IPS-20b (cell line): ENCODE results near the gene DUSP3.

Experiments
- H3K27ac ChIP-seq: one replicate; pipeline ENCODE4 v1.5.1; 2013; ENCODE audit warnings: low read length
- H3K27me3 ChIP-seq: 2 replicates; pipeline ENCODE4 v1.6.1; 2013; ENCODE audit warnings: mild to moderate bottlenecking, low read length, inconsistent platforms; ENCODE audit not compliant: insufficient read depth
- H3K36me3 ChIP-seq: 2 replicates; pipeline ENCODE4 v1.6.1; 2013; ENCODE audit warnings: low read depth, mild to moderate bottlenecking, inconsistent platforms, low read length, moderate library complexity; ENCODE audit not compliant: insufficient read depth
- H3K4me1 ChIP-seq: 2 replicates; pipeline ENCODE4 v1.6.1; 2013; ENCODE audit warnings: mild to moderate bottlenecking, control low read depth, inconsistent platforms, low read length, moderate library complexity; ENCODE audit not compliant: insufficient read depth
- H3K4me3 ChIP-seq: 2 replicates; pipeline ENCODE4 v1.5.1; 2013; ENCODE audit warnings: mild to moderate bottlenecking, low read length, inconsistent platforms
- H3K9ac ChIP-seq: 2 replicates; pipeline ENCODE4 v1.6.1; 2013; ENCODE audit warnings: low read depth, mild to moderate bottlenecking, inconsistent platforms, low read length, moderate library complexity
- H3K9me3 ChIP-seq: 2 replicates; pipeline ENCODE4 v1.6.1; 2013; ENCODE audit warnings: mild to moderate bottlenecking, low read depth, low read length, inconsistent platforms; ENCODE audit not compliant: insufficient read depth

DUSP3 gene

DNA sequence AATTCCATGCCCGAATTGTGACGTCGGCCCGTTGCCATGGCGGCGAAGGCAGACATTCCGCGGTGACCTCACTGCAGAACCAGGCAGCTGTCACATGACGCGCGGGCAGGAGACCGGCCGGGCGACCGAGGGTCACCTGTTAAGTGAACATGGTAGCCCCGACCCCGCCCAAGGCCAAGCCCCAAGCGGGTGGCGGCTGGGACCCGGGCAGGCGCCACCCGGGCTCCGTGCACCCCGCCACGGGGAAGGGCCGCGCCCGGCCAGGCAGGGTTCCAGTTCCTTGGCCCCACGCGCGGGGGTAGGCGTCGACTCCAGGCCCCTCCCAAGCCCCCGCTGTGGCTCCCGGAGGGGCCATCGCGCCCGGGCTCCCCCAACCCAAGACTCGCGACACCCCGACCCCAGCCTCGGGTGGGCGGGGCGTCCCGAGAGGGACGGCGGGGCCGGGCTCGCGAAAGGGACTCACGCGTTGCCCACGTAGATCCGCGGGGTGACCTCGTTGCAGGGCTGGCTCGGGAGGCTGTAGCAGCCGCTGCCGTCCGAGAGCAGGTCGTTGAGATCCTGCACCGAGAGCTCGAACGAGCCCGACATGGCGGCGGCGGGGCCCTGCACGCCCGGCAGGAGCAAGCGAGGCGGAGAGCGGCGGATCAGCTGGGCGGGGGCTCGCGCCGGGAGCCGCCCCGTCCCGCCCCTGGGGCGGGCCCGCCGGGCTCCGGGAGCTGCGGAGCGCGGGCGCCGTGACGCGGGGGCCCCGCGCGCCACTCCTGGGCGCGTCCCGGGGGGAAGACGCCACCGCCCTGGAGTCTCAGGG is at the start of gene DUSP3:
Gene DUSP3 (minus strand): TSS at position 641 of the 808 bp plus-strand sequence. CDS start 53 bp downstream, at position 588.
- peaks cover 3% of the 10 kb centered on the region; the same call in 1 of the 2 replicates for H3K4me1 ChIP-seq
- H3K36me3 ChIP-seq, result peaks cover 19% of the 10 kb centered on the region; the same call in 1 of the 2 replicates
- H3K9me3 ChIP-seq, result no peaks in the 10 kb centered on the region
- H3K9ac ChIP-seq, result peak within 1 kb of the TSS; percentile 86
- H3K27me3 ChIP-seq, result peaks cover 22% of the 10 kb centered on the region
- H3K4me3 ChIP-seq, result peak within 1 kb of the TSS; percentile 81
- H3K27ac ChIP-seq, result no peak within 1 kb of the TSS

DNA sequence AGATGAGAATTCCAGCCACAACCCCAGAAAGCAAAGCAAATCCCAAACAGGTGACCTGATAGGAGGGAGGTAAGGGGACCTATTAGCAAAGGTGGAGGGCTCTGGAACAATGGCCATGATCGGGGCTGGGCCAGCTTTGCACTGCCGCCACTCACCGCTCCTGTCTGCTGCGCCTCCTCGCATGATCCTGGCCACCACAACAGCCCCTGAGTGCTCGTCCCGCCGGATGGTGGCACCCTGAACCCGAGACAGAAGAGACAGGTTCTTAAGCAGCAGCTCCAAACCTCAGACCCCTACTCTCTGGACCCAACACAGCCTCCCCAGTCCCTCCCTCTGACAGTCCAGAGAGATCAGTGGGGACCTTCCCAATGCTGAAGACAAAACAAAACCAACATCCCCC is 48.8 kb upstream of the DUSP3 start:
- H3K9me3 ChIP-seq, result no peaks in the 10 kb centered on the region
- H3K27ac ChIP-seq, result no peak overlapping the region
- H3K36me3 ChIP-seq, result peaks cover 12% of the 10 kb centered on the region
- no peak overlapping the region for H3K9ac ChIP-seq
- no peaks in the 10 kb centered on the region for H3K4me1 ChIP-seq
- no peak overlapping the region for H3K4me3 ChIP-seq
- peaks cover 13% of the 10 kb centered on the region for H3K27me3 ChIP-seq

DNA sequence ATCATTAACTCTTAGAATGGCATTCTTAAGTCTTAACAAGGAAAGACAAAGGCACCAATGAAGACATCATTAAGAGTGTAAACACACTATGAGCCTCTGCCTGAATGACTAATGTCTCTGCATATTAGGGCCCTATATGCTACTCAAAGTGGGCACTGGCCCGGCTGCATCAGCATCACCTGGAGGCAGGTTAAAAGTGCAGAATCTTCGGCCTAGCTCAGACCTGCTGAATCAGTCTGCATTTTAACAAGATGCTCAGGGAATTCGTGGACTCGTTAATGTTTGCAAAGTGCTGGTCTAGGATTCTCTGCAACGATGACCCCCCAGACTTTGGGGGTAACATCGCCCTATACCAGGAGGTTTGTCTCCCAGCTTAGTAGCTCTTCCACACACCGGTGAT is 47.4 kb upstream of the DUSP3 start:
- Histone ChIP-seq H3K27ac (no peak overlapping the region), H3K4me1 (no peaks in the 10 kb centered on the region), H3K9ac (no peak overlapping the region), H3K4me3 (no peak overlapping the region), H3K36me3 (peaks cover 12% of the 10 kb centered on the region), H3K27me3 (no peaks in the 10 kb centered on the region; the same call in 1 of the 2 replicates), H3K9me3 (no peaks in the 10 kb centered on the region)

DNA sequence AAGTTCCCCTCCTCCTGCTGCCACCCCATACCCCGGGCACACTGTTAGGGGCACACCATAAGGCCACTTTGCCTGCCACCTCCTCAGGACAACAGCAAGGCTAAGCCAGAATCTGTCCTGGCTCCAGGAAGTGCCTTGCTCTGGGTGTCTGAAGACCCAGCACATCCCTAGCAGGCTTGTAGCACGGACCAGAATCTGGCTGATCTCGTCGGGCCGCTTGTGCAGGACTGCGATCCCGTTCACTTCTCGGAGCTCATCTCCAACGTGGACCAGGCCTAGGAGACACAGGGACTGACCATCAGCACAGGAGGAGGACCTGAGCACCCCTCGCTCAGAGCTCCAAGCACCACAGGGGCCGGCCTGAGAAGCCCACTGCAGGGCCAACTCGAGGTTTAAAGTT is 46.8 kb upstream of the DUSP3 start:
- Histone ChIP-seq H3K27ac (no peak overlapping the region), H3K36me3 (peaks cover 12% of the 10 kb centered on the region), H3K4me3 (no peak overlapping the region), H3K27me3 (no peaks in the 10 kb centered on the region), H3K9ac (no peak overlapping the region), H3K4me1 (no peaks in the 10 kb centered on the region), H3K9me3 (no peaks in the 10 kb centered on the region)

DNA sequence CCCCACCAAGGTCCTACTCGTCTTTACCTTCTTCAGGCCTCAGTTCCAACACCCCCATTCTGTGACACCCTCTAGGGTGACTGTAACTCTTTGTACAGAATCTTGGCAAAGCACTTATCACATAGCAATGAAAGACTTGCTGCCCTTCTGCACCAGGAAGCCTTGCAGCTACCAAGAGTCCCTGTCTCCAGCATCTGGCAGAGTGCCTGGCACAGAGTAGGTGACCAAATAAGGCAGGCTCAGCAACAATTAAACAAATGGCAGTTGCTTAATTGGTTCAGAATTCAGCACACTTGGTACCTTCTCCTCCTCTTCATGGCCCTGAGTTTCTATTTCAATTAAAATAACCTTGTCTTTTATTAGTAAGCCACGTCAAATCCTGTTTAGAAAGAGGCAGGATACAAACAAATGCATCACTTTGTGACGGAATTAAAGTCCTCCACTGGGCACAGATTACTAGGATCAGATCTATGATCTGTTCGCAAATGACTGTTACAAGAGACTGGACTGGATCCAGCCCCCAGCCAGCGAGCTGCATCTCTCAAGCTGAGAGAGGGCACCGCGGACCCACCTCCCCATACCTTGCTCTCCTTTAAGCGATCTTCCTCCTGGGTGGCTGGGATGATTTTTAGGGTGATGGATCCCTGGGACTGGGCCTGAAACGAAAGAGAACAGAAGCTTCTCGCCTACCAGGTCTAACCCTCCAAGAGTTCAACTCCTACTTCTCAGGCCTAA is 44.7 kb upstream of the DUSP3 start:
- Histone ChIP-seq H3K4me1 (no peaks in the 10 kb centered on the region), H3K27ac (no peak overlapping the region), H3K4me3 (no peak overlapping the region), H3K9ac (no peak overlapping the region), H3K9me3 (no peaks in the 10 kb centered on the region), H3K36me3 (peaks cover 5% of the 10 kb centered on the region), H3K27me3 (no peaks in the 10 kb centered on the region)

DNA sequence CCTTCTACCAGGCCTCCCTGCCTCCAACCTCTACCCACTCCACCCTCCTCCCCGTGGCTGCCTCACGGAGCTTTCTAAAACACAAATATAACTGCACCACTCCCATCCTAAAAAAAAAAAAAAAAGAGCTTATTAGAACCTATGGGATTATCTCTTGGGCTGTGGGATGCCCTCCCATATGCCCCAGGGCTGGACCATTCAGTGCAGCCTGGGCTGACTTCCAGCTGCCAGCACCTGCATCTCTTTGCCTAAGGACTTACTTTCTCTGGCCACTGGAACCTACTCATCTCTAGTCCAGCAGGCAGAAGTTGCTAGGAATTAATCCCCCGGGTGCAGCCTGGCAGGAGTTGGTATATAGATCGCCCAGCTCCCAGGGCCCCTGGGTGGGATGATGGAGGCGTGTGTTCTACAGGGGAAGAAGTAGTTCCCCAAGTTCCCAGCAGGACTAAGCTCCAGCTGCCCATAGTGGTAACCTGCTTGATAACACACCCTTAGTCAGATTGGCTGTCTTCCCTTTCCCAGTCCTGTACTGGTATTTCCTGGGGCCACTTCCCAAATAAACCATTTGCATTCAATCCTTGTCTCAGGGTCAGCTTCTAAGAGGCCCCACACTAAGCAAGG is 43.9 kb upstream of the DUSP3 start:
- no peaks in the 10 kb centered on the region; the same call in 1 of the 2 replicates for H3K36me3 ChIP-seq
- H3K9ac ChIP-seq, result no peak overlapping the region
- H3K4me3 ChIP-seq, result no peak overlapping the region
- no peak overlapping the region for H3K27ac ChIP-seq
- H3K4me1 ChIP-seq, result no peaks in the 10 kb centered on the region
- H3K27me3 ChIP-seq, result no peaks in the 10 kb centered on the region
- no peaks in the 10 kb centered on the region for H3K9me3 ChIP-seq

DNA sequence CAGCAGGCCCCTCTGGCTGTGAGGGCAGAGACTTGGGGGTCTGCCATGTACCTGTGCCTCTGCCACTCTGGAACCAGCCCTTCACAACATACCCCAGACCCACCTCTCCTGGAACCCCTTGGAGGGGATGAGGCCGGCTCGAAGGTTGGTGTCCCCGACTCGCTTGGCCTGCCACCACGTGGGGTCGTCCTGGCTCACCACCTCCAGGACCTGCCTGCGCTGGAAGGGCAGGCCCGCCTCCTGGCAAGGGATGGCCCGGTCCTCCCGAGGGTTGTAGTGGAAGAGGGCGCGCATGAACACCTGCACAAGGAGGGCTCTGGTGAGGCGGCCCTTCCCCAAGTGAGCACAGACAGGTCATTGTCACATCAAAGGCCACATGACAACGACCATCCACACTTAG is 42.0 kb upstream of the DUSP3 start:
- H3K9me3 ChIP-seq, result no peaks in the 10 kb centered on the region
- no peak overlapping the region for H3K4me3 ChIP-seq
- H3K9ac ChIP-seq, result no peak overlapping the region
- no peaks in the 10 kb centered on the region for H3K4me1 ChIP-seq
- no peak overlapping the region for H3K27ac ChIP-seq
- no peaks in the 10 kb centered on the region for H3K27me3 ChIP-seq
- no peaks in the 10 kb centered on the region; the same call in 1 of the 2 replicates for H3K36me3 ChIP-seq

DNA sequence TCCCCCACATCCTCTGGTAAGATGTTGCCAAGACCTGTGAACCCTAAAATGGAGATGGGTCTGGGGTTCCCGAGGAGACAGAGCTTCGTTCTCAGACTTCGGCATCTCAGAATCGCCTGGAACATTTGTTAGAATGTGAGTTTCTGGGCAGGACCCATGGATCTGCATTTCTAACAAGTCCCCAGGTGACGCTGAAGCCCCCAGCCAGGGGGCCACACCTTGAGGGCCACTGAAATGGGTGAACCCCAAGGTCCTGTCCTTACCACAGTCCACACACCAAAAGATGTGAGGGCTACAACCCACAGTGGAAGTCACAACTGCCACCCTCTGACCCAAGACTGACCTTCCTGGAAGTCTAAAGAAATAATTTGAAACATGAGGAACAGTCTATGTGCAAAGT is 40.2 kb upstream of the DUSP3 start:
- no peak overlapping the region for H3K27ac ChIP-seq
- H3K4me3 ChIP-seq, result no peak overlapping the region
- no peaks in the 10 kb centered on the region for H3K27me3 ChIP-seq
- no peaks in the 10 kb centered on the region for H3K36me3 ChIP-seq
- no peak overlapping the region for H3K9ac ChIP-seq
- no peaks in the 10 kb centered on the region for H3K4me1 ChIP-seq
- no peaks in the 10 kb centered on the region for H3K9me3 ChIP-seq

DNA sequence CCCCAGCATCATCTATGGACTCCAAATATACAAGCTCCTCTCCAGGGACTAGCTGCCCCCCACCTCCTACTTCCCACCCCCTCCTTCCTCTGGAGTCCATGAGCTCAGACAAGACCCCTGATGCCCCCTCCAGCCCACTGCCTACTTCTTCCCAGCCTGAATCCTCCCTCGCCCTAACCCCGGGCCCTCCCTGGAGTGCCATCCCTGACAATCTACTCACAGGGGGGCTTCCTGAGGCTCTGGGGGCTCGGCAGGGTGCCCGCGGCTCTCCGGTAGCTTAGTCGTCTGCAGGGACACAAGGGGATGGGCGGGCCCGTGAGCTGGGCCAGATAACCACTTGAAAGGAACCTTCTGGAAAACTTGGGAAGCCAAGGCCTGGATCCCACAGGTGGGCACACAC is 39.0 kb upstream of the DUSP3 start:
- no peak overlapping the region for H3K4me3 ChIP-seq
- no peak overlapping the region for H3K27ac ChIP-seq

DNA sequence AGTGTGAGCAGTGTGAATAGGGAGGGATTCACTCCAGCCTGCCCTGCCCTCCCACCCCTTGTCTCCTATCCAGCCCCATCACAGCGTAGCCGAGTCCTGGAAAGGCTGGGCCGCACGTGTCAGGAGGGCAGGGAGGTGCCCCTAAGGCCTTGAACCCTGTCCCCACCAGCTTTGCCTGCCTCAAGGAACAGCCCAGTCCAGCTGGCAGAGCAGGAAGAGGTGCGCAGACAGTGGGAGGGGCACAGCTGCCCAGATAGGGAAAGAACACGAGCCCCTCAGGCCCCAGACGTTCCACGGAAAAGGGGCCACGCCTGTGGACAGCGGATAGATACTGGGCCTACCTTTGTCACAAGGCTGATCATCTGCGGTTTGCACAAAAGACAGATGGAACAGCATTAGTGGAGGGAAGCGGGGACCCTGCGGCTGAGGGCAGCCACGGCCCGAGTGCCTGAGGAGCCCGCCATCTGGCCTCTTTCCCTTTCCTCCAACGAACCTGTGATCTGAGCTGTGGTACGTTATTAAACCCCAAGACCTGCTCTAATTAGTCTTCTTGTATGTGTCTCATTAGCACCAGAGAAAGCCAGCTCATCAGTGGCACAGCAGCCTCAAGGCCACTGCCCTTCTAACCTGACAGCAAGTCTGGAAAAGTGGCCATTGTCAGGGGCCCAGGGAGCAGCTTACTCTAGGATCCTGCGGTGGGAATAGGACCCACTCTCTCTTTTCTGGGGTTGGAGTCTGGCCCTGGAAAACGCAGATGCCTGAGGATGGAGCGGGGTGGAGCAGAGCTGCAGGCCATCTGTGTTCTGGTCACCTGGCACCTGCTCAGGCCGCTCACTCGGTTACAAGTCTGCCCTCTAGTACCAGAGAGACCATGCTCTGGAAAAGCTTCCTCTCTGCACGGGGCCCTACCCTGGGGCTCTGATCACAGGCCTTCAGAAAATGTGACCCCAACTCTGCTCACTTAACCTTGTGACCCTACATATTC is 37.9 kb upstream of the DUSP3 start:
- H3K4me1 ChIP-seq, result no peaks in the 10 kb centered on the region

More for the DNA sequence above, 39.0 kb upstream of the DUSP3 start:
- Histone ChIP-seq H3K9ac (no peak overlapping the region), H3K9me3 (no peaks in the 10 kb centered on the region), H3K27me3 (no peaks in the 10 kb centered on the region), H3K36me3 (no peaks in the 10 kb centered on the region), H3K4me1 (no peaks in the 10 kb centered on the region)

DNA sequence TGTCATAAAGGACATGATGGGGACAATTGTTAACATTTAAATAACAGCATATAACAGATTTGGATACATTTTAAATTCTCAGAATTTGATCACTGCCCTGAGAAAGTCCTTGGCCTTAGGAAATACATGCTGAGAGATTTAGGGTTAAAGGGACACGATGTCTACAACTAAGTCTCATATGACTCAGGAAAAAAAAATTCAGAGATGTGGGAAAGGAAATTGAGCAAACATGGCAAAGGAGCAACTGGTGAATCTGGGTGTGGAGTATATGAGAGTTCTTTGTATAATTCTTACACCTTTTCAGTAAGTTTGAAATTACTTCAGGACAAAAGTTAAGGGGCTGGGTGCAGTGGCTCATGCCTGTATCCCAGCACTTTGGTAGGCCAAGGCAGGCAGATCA is 35.9 kb upstream of the DUSP3 start:
- Histone ChIP-seq H3K9me3 (no peaks in the 10 kb centered on the region), H3K27ac (no peak overlapping the region), H3K4me1 (no peaks in the 10 kb centered on the region), H3K4me3 (no peak overlapping the region), H3K9ac (no peak overlapping the region), H3K36me3 (no peaks in the 10 kb centered on the region), H3K27me3 (no peaks in the 10 kb centered on the region)

More for the DNA sequence above, 37.9 kb upstream of the DUSP3 start:
- H3K36me3 ChIP-seq, result no peaks in the 10 kb centered on the region
- H3K27ac ChIP-seq, result no peak overlapping the region
- H3K4me3 ChIP-seq, result no peak overlapping the region
- H3K9me3 ChIP-seq, result no peaks in the 10 kb centered on the region
- no peaks in the 10 kb centered on the region for H3K27me3 ChIP-seq
- H3K9ac ChIP-seq, result no peak overlapping the region
